ENCODE measurements around the gene RBM47.

RBM47 gene

DNA sequence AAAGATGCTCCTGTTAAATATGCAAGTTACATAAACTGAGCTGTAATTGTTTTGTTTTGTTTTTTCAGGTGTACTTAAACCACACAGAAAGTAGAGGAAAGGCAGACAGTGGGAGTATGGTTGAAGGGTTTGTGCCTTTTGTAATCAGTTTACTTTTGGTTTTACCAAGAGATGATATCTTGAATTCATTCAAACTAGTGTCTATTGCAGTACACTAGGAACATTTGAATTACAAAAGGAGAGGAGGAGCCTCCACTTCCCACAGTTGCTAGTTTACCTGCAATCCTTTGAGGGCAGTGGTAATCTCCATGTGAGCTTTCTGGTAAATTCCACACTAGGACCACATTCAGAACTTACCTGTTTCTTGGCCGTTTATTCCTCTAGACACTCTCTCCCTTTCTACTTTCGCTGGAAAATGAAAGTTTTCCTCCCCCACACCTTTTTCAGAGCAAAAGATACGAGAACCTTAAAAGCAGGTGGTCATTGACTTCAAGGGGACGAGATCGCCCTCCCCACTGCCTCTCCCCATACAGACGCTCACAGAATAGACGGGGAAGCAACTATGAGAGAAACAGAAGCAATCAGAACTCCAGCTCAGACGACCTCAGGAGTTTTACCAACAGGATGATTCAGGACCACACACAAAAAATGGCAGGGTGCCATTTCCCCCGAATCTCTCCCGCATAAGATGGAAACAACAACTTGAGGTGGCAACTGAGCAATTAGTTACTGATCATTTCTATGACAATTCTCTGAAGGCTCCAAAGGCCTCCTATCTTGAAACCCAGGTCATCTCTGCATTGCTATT lies 3.3 kb downstream of the RBM47 start:
- no peak for DNase-seq (ENCODE audit: low read depth in 1 of 2, low spot score in 1 of 2)

DNA sequence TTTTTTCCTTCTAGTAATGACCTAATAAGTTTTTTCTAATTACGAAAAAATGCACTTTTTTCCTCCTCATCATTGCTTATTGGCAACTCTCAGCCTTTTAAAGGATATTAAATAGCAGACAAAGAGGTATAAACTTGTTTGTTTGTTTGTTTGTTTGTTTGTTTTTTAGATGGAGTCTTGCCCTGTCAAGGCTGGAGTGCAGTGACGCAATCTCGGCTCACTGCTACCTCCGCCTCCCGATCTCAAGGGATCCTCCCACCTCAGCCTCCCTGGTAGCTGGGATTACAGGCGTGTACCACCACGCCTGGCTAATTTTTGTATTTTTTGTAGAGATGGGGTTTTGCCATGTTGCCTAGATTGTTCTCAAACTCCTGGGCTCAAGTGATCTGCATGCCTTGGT lies 6.0 kb downstream of the RBM47 start:
- no peak for DNase-seq (ENCODE audit: low read depth in 1 of 2, low spot score in 1 of 2)

DNA sequence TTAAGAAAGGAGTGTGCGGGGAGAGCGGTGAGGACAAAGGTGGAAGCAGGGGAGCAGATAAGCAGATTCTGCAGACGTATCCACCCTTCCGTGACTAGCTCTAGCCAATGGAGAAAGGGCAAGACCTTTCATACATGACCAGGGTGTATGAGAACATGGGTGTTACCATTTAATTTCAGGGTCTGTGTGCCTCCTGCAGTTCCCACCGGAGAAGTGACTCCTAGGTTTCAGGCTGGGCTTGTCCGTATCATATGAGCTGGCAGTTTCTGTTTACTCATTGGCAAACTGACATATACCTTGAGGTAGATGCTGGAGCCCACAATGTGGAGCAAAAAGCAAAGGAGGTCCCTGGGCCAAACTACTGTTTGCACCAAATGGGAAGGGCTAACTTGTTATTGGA lies 6.8 kb downstream of the RBM47 start:
- no peak for DNase-seq (ENCODE audit: low read depth in 1 of 2, low spot score in 1 of 2)

DNA sequence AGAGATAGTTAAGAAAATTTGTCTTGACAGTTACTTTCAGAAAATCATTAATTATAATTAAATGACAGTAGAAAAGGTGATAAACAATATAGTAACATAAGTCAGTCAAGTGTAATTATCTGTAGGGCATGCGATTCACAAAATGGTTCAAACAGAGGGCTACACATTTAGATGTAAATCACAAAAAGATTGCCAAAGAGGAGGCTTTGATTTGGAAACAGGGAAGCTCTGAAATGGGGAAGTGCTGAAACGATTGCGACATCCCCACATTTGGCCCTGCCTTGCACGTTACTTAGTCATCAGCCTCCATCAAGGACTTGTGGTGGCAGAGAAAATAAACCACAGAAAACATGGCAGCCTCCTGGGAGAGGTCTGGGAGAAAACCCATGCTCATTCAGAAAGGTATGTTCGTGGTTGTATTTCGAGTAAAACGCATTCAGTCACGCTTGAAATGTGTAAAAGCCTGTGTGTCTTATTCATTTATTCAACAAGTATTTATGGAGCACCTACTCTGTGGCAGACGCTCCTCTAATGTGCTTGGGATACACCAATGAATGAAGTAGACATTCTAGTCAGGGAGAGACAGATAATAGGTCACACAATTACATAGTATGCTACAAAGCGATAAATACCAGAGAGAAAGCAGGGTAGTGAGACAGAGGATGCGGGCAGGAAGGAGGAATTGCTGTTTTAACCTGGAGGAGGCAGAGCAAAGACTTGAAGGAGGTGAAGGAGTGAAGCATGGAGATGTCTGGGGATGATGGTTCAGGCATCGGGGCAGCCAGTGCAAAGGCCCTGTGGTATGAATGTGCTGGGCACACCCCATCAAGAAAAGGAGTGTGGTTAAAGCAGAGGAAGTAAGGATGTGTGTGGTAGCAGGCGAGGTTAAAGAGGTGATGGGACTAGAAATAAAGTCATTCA lies 7.8 kb downstream of the RBM47 start:
- no peak for DNase-seq (ENCODE audit: low read depth in 1 of 2, low spot score in 1 of 2)

DNA sequence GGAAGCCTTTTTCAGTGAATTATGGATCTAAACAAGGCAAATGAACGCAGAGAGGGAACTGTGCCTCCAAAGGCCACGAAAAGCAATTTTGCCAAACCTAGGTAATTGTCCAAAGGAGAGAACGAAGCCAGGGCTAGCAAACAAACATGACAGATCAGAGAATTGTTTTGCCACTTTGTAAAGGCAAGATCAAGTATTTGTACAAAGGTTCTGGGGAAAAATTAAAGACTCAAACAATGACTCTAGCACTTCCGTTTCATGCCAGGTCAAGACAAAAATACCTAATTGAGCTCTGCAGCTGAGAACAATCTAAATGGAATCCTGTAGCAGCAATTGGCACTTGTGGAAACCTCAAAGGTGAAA lies 8.5 kb downstream of the RBM47 start:
- no peak for DNase-seq (ENCODE audit: low read depth in 1 of 2, low spot score in 1 of 2)

DNA sequence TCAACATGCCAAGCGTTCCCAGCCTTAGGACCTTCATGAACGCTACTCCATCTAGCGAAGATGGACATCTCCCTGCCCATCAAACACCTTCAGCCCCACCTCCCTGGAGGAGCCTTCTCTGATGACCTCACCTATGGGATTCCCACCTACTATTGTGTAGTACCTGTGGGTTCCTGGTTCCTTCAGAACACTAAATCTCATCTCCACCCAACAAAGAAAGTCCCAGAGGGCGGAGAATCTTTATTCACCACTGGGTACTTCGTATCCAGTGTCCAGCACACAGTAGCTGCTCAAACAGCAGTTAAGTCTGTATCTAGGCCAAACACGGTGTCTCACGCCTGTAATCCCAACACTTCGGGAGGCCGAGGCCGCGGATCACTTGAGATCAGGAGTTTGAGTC lies 10.1 kb downstream of the RBM47 start:
- DNase-seq (ENCODE audit: low read depth in 1 of 2, low spot score in 1 of 2) = no peak

DNA sequence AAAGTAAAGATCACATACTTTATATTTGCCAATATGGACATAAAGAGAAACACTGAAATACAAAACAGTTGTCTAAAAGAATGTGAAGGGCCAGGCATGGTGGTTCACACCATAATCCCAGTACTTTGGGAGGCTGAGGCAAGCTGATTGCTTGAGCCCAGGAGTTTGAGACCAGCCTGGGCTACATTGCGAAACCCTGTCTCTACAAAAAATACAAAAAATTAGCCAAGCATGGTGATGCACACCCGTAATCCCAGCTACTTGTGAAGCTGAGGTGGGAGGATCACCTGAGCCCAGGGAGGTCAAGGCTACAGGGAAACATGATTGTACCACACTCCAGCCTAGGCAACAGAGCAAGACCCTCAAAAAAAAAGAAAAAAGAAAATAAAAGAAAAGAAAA lies 11.8 kb downstream of the RBM47 start:
- no peak for DNase-seq (ENCODE audit: low read depth in 1 of 2, low spot score in 1 of 2)

DNA sequence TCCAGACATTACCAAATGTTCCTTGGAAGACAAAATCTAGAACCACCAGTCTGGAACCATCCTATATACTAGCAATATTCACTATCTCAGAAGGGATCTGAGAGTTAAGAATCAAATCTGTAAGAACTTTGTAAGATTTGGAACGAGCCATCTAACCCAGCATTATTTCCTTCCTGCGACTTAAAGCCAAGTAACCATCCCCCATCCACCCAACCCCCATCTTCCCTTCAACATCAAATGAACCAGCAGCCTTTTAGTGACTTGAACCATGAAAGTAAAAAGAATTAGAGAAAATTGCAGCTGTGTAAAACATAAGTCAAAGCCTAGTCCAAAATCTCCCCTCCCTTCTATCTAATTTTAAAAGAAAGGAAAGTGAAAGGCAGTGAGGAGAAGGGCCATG lies 15.6 kb downstream of the RBM47 start:
- DNase-seq (ENCODE audit: low read depth in 1 of 2, low spot score in 1 of 2) = no peak

DNA sequence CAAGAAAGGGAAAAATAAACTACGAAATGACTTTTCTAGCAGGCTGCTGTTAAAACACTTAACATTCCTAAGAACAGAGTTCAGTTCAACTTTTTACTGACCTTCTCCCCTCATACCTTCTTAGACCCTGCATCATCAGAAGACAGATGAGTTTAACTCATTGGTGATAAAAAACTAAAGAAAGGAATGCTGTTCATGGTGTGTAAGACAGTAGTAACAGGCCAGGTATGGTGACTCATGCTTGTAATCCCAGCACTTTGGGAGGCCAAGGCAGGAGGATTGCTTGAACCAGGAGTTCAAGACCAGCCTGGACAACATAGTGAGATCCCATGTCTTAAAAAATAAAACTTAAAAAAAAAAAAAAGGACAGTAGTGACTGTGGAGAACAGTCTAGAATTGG lies 16.2 kb downstream of the RBM47 start:
- no peak for DNase-seq (ENCODE audit: low read depth in 1 of 2, low spot score in 1 of 2)

DNA sequence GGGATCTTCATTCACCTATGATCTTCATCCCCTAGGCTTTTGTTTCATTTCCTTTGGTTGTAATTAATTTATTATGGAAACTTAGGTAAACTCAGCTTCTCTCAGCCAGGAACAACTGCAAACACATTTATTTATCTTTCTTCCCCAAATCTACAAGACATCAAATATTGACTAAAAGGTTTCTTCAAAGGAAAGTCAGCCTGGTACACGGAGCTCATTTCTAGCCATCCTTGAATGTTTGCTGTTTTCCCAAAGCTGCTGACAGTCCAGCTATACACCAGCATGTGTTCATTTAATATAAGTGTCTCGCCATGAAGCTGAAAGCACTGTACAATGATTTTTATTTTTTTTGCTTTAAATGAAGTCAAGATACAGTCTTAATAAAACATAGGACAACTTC lies 16.8 kb downstream of the RBM47 start:
- no peak for DNase-seq (ENCODE audit: low read depth in 1 of 2, low spot score in 1 of 2)

DNA sequence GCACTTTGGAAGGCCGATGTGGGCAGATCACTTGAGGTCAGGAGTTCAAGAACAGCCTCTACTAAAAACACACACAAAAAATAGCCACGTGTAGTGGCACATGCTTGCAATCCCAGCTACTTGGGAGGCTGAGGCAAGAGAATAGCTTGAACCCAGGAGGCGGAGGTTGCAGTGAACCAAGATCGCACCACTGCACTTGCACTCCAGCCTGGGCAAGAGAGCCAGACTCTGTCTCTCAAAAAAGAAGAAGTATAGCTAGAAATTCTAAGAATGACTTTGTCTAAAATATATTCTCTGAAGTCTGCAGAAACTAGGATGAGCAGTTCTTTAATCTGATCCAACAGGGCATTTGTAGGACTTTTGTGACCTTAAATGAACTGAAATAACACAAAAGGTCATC lies 17.4 kb downstream of the RBM47 start:
- no peak for DNase-seq (ENCODE audit: low read depth in 1 of 2, low spot score in 1 of 2)

DNA sequence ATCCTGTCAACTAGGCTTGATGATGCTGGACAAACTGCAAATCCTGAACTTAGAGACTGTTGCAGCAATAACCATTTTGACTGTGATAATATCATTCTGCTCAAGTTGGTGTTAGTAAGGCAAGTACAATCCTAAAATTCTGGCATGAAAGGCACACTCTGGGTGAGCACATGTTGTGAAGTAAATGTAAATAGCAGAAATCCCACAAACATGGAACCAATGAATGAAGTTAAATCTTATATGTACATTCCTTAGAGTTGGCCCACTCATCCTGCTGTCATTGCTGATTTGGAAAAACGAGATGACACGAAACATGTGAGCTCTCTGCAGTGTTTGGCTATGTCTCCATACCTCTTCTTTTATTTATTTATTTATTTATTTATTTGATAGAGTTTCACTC lies 21.0 kb downstream of the RBM47 start:
- DNase-seq (ENCODE audit: low read depth in 1 of 2, low spot score in 1 of 2) = no peak

DNA sequence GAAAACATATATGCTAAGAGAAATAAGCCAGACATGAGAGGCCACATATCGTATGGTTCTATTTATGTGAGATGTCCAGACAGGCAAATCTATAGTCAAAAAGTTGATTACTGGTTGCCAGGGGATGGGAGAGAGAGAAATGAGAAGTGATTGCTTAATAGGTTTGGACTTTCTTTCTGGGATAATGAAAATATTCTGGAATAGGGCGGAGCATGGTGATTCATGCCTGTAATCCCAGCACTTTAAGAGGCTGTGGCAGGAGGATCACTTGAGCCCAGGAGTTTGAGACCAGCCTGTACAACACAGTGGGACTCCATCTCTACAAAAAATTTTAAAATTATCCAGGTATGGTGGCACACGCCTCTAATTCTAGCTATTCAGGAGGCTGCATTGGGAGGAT lies 22.4 kb downstream of the RBM47 start:
- no peak for DNase-seq (ENCODE audit: low read depth in 1 of 2, low spot score in 1 of 2)

DNA sequence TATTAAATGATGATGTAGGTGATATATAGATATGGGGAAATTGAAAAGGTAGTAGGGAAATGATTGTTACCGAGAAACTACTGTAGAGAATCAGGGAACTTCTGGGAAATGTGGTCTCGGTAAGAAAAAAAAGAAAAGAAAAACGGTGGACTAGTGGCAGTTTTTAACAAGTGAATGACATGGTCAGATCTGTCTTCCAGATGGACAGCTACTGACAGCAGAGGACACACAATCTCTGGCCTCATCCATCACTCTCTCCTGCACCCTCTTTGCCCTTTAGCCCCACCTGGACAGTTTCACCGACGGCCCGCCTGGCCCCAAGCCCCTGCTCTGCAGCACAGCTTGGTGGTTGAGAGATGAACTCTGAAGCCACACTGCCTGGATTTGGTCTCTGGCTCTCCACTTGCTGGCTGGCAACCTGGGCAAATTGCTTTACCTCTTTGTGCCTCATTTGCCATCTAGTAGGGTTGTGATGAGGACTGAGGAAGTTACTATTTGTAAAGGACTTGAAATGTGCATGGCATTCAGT lies 23.4 kb downstream of the RBM47 start:
- no peak for DNase-seq (ENCODE audit: low read depth in 1 of 2, low spot score in 1 of 2)

DNA sequence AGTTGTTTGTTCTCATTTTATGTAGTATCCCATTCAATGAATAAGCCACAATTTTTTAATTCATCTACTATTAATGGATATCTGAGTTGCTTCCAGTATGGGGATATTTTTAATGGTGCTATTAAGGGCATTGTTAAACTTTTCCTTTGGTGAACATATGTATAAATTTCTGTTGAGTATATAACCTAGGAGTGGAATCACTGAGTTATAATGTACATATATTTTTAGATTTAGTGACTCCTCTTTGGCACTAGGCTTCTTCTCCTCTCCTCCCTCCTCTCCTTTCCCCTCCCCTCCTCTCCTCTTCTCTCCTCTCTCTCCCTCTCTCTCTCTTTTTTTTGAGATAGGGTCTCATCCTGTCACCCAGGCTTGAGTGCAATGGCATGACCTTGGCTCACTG lies 26.4 kb downstream of the RBM47 start:
- DNase-seq (ENCODE audit: low read depth in 1 of 2, low spot score in 1 of 2) = no peak

DNA sequence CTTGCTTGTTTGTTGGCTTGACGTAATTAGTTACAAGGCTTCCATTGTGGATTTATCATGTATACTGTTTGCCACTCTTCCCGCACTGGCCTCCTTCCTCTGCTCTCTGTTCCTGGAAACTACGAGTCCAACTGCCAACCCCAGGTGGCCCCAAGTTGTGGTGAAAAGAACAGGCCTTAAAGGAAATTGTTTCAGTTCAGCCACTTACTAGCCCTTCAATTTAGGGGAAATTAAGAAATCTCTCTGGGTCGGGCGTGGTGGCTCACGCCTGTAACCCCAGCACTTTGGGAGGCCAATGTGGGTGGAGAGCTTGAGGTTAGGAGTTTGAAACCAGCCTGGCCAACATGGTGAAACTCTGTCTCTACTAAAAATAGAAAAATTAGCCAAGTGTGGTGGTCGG lies 28.0 kb downstream of the RBM47 start:
- DNase-seq (ENCODE audit: low read depth in 1 of 2, low spot score in 1 of 2) = no peak

DNA sequence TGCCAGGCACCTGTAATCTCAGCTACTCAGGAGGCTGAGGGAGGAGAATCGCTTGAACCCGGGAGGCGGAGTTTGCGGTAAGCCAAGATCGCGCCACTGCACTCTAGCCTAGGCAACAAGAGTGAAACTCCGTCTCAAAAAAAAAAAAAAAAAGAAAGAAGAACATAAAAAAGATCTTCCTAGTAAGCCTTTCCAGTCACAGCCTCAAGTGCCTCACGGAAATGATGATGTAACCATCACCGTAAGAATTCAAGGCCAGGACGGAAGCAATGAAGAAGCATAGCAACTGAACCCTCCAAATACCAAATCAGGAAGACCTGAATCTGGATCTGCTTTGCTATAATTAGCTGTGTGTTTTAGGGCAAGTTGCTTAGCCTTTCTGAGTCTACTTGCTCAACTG lies 28.8 kb downstream of the RBM47 start:
- DNase-seq (ENCODE audit: low read depth in 1 of 2, low spot score in 1 of 2) = no peak

DNA sequence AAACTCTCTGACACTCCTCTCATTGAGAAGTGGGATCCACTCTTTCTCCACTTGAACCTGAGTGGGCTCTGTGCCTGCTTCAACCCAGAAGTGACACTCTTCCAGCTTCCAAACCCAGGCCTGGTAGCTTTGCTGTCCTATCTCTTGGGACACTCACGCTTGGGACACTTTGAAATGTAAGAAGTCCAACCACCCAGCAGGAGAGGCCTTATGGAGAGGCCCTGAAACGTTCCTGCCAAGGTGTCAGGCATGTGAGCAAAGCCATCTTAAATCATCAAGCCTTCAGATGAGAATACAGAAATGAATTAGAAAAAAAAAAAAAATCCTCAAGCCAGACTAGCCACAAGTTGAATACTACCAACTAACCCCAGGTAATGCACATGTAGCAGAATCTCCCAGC lies 30.2 kb downstream of the RBM47 start:
- no peak for DNase-seq (ENCODE audit: low read depth in 1 of 2, low spot score in 1 of 2)

DNA sequence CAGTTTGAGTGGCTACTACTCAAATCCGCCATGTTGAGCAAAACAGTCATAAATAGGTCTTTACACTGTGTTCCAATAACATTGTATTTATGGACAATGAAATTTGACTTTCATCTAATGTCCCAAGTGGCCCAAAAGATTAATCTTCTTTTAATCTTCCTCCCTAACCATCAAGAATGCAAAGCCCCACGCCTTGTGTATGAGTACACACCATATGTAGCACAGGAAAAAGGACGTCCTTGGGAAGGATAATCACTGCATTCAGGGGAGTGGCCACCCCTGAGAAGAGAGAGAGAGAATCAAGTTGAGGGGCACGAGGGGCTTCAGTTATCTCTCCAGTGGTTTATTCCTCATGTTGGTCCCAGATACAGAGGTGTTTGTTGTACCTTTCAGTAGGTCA lies 33.1 kb downstream of the RBM47 start:
- no peak for DNase-seq (ENCODE audit: low read depth in 1 of 2, low spot score in 1 of 2)

DNA sequence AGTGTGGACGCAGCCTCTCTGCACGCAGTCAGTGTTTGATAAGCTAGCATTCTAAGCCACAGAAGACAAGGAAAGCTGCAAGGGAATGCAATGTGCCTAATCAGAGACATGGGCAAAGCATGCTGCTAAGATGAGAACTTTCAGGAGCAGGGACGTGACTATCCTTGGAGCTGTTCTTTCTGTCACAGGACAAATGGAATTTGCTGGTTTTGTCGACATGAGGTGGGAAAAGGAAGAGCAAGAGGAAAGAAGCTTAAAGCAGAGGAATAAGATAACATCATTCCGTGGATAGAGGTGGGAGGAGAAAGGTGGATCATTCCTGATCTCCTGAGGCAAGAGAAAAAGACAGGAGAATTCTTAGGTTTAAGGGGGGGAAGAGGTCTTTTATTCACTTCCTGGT lies 33.7 kb downstream of the RBM47 start:
- no peak for DNase-seq (ENCODE audit: low read depth in 1 of 2, low spot score in 1 of 2)

DNA sequence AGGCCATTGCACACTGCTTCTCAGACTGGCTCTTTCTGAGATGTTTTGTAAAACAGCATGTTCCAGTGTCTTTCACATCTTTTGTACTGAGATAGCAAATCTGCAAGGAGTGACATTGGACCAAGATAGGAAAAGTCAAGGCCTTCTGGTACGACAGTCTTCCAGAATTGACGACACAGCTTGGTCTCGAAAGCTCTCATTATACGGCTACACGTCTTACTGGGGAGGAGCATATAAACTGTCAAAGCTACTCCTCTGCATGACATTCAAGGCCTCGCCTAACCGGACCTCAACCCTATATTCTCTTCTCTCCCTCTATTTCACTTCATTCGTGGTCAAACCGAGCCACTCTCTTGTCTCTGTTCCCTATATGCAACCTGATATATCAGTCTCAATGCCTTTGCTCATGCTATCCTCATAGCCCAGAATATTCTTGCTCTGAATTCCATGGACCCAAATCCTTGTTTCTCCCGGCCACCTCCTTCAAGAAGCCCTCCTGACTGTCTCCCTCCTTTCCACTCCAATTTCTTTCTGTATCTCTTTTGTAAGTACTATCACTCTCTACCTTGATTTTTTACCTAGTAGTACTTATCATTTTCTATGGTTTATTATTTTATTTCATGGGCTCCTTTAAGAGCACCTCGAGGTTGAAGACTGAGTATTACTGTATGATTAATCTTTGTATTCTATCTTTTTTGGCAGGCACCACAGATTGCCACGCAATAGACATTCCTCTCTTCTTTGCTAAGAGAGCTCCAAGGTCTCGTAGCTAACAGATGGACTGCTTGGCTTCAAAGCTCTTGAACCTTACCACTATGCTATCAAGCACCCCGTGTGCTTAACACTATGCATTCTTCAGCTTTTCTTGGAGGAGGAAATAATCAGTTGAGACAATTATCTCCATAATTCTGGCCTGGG lies 35.1 kb downstream of the RBM47 start:
- no peak for DNase-seq (ENCODE audit: low read depth in 1 of 2, low spot score in 1 of 2)
